Stimulated activated CD4-positive, alpha-beta T cell treated with anti-CD3 and anti-CD28 coated beads, Interleukin-15, amount 100 ng/mL, for 48 hours (primary cell): Measurements from ENCODE around the gene CALML6.

ENCODE experiments used
- DNase-seq, 2 donors: peaks; one replicate each; pipeline ENCODE4 v3.0.0-alpha.2; 2020; ENCODE audit warnings: low read depth in 2 of 2

CALML6 gene

DNA sequence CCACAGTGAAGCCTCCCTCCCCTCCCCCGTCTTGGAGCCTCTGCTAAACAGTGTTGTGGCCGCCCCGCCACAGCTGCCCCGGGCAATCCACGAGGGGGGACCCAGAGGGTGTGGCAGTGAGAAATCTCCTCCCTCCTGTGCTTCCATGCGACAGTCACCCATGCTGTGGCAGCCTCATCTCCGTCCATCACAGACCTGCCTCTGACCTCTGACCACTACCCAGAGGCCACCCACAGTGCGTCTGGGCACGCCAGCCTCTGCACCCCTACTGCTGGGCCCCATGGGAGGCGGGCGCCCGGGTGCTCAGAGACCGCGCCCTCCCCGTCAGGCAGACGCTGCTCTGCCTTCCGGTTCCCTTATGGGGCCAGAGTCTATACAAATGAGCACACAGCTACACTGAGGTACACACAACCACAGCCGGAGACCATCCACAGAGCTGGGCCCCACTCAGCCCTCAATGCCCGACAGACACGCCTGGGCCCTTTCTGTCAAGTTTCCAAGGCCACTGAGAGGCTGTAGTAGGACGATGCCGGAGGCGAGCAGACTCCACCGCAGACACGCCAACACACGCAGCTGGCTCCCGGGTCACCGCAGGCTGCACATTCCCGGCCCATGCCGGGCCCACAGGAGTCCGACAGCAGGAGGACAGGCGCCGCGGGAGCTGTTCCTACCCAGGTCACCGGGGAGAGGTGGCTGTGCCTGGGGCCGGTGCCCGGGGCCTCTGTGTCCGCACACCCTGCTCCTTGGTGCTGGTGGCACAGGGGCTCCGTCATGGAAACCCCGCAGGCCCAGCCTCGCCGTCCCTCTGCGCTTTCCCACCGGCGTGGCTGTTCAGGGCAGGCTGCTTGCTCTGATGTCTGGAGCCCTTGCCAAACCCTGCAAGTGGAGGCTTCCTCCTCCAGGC lies 27.9 kb downstream of the CALML6 start:
- no peak for DNase-seq

DNA sequence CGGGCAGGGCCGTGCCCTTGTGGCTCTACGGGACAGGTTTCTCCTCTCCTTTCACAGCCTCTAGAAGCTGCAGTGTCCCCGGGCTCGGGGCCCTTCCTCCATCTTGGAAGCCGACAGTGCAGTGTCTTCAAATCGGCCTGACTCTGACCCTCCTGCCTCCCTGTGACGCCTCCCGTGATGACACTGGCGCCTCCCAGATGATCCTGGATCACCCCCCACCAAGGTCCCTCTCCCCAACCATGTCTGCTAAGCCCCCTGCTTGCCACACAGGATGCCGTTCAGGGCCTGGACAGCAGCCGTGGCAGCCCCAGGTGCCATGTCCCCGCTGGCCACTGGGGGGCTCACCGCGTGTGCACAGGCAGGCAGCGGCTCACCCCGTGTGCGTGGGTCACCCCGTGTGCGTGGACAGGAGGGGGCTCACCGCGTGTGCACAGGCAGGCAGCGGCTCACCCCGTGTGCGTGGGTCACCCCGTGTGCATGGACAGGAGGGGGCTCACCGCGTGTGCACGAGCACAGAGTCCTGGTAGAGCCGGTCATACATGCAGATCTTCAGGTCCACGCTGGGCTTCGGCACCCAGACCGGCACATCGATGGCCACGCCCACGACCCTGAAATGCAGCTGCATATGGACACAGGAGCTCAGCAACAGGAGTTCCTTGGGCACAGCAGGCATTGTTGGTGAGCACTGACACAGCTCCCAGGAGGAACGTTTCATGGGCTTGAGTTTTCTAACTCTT lies 28.9 kb downstream of the CALML6 start:
- DNase-seq, result peak; percentile 22 to 43

DNA sequence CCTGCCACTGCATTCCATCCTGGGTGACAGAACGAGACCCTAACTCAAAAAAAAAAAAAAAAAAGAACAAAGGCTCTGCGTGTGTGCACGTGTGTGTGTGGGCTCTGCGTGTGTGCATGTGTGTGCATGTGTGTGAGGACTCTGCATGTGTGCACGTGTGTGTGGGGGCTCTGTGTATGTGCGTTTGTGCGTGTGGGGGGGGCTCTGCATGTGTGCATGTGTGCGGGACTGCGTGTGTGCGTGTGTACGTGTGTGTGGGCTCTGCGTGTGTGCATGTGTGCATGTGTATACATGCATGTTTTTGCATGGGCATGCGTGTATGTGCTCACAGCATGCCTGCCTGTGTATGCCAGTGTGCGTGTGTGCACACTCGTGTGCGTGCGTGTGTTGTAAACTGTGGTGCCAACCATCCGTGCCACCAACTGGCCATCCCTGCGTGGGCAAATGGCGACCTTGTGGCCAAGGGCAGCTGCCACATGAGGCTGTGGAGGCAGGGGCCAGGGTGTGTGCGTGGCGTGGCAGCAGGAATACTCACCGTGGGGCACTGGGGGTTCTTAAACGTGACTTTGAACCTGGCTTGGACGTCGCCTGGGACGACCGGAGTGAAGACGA lies 30.8 kb downstream of the CALML6 start:
- no peak for DNase-seq

DNA sequence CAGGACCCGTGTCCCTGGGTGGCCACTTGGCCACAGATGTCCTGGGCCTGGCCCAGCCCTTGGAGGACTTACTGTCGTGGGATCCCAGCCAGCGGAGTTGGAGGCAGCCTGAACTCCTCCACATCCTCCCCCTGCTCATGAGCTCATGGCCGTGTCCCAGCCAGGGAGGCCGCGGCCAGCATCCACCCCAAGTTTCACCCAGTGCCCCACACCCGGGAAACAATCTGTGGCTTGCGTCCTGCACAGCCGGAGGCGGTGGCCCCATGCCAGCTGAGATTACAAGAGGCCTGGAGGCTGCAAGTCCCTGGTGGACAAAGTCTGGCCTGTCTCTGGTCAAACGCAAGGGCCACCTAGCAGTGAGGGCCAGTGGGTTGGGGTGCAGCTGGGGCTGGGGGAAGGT lies 31.5 kb downstream of the CALML6 start:
- DNase-seq, result no peak

DNA sequence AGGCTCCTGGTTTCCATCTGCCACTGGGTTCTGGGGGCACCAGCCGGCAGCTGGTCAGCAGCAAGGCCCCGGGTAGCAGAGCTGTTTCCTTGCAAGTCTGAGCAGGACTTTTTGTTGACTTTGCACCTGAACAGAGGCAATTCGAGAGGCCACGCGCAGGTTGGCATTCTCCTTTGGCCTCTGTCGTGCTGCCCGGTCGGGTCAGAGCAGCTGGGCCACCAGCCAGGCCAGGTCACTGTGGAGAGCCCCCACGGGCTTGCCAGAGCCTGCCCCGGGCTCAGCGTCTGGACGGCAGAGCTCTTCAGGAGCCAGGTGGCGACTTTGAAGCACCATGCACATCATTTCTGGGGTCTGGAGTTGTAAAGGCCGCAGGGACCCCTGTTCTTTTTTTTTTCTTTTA lies 32.4 kb downstream of the CALML6 start:
- DNase-seq, result no peak

DNA sequence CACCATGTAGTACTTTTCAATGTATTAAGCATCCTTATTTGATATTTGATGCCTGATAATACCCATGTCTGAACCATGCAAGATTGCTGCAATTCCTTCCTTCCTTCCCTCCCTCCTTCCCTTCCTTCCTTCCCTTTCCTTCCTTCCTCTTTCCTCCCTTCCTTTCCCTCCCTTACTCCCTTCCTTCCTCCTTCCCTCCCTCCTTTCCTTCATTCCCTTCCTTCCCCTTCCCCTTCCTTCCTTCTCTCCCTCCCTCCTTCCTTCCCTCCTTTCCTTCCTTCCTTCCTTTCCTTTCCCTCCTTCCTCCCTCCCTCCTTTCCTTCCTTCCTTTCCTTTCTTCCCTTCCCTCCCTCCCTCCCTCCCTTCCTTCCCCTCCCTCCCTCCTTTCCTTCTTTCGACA lies 33.7 kb downstream of the CALML6 start:
- DNase-seq, result no peak

DNA sequence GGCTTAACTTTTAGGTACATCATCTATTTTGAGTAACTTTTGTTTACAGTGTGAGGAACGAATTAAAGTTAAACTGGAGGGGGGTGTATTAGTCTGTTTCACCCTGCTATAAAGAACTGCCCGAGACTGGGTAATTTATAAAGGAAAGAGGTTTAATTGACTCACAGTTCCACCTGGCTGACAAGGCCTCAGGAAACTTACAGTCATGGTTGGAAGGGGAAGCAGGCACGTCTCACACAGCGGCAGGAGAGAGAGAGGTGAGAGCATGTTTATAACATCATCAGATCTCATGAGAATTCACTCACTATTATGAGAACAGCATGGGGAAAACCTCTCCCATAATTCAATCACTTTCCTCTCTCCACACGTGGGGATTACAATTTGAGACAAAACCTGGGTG lies 35.9 kb downstream of the CALML6 start:
- DNase-seq, result no peak

DNA sequence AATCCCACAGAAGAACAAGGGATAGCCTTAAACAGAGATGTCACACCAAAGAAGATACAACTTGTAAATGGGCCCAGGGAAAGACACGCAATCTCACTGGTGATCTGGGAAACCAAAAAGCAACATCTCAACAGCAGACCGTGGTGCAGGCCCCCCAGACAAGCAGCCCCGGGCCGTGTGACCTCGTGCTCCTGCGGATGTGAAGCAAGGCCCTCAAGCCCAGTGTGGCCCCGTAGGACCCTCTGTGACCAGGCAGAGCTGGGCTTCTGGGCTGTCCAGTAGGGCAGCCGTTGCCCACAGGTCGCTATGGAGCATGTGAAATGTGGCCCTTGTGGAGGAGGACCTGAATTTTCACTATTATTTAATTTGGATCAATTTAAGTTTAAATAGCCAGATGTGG lies 39.0 kb downstream of the CALML6 start:
- no peak for DNase-seq

DNA sequence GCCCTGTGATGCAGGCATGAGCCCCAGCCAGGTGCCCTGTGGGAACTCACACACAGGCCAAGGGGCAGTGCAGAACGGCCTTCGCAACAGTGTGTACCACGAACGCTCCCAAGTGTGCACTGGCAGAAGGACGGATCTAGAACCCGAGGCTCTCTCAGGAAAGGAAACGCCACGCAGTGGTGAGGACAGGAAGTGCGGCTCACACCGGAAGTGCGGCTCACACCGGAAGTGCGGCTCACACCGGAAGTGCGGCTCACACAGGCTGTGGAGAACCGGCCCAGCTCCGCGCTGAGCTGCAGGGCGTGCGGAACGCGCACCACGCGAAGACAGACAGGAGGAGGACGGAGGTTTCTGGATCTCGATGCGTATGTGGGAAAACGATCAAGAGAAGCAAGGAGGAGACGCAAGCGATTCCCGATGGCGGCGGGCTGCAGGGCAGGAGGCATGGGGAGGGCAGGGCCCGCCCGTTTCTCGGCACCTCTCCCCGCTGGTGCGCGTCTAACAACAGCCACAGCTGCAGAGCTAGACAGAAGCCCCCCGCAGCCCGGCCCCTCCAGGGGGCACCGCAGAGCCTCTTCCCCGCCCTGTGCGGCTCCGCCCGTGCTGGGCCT lies 39.9 kb downstream of the CALML6 start:
- peak in 1 of 2 donors; percentile 25 for DNase-seq

DNA sequence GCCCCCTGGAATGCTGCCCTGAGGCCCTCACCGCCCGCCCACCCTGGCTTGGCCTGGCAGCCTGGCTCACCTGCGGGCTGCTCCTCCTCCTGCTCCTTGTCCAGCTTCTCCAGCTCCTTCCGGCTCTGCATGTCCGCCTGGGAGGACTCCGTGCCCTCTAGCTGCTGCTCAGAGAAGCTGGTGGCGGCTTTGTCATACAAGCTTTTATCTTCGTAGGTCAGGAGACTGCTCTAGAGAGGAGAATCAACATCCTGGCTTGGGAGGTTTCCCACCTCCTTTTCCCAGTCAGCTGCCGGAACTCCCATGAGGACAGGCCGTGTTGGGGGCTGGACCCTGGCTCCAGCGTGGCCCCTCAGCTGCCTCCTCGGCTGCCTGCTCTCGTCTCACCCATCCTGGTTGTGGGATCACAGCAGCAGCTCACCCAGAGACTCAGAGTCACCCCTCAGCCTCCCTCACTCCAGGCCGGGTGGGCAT lies 40.6 kb downstream of the CALML6 start:
- no peak for DNase-seq

DNA sequence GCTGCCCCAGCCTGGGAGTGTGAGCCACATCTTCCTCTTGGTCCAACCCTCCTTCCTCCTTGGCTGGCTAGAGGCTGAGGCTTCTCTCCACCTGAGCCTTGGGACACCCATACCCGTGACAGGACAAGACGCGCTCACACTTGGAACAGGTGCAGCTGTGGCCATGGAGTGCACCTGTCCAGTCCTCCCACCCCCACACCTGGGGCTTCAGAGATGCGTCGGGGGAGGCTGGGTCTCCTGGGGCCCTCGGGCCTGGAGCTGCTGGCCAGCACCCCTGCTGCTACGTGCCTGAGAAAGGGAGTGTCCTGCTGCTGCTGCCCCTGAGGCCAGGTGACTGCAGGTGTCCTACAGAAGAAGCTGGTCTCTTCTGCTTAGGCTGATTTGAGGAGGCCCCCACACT lies 41.0 kb downstream of the CALML6 start:
- DNase-seq, result no peak

DNA sequence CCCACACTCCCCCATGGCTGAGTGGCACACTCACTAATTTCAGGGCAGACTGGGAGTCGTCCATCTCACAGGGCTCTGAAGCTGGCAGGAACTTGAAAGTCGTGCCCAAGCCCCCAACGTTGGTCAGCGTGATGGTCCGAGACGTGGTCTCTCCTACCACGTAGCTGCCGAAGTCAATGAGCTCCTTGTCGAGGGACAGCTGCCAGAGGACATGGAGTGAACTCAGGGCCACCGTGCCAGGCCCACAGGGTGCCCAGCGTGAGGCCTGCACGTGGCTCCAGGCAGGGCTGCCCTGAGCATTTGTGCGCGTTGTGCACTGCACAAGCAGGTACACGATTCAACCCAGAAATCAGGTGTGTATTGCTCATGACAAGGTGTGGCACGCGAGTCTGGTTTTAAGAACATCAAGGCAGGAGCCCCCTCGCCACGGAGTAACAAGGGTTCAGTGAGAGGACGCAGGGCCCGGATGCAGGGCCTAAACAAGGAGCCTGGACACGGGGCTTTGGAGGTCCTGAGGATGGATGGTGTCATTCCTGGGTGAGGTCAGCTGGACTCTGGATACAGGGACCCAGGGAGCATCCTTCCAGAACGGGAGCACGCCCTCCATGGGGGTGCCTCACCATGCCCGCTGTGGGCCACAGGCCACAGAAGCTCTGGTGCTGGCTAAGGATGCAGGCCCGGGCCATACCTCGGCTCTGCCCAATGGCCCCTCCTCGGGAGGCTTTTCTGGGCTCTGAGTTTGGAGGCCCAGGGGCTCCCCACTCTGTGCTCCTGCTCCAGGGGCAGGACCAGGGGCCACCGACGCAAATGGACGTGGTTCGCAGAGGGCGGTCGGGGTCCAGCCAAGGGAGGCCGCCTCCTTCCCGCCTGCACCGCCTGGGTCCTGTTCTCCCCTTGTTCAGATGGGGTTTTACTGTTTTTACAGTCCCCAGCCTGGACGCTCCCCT lies 41.8 kb downstream of the CALML6 start:
- no peak for DNase-seq

DNA sequence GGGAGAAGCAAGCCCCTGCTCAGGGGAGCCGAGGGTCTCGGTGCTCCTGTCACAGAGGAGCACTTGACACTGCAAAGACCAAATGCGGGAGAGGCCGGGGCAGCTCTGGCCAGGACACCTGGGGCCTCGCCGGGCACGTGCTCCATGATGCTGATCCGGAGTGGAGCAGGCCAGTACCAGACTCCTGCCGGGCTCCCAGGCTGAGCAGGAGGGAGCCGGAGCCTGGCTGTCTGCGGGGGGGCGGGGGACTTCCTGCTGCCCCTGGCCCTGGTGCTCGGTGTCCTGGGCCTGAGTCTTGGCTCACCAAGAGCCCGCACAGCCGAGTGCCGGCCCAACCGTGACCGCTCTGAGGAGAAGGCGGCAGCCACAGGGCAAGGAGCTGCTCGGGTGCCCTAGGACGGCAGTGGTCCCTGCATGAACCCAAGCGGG lies 42.5 kb downstream of the CALML6 start:
- DNase-seq, result no peak

DNA sequence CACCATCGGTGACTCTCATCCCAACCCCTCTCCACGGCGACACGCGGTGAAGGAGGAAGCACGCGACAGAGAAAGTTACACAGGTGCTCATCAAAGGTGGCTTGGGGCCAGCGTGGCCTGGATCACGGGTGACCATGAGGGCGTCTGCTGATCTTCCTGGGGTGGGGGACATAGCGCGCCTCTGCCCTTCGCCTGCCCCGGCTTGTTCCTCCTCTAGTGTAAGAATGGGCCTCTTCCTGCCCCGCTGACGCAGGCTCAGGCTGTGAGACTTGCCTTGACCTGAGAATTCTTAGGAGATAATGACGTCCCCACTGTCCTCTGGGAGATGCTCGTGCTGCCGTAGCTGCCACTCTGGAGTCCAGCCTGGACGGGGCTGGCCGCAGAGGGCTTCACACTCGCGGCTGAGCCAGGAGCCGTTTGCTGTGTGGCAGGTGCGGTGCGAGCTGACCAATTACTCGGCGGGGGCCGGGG lies 43.0 kb downstream of the CALML6 start:
- DNase-seq, result no peak

DNA sequence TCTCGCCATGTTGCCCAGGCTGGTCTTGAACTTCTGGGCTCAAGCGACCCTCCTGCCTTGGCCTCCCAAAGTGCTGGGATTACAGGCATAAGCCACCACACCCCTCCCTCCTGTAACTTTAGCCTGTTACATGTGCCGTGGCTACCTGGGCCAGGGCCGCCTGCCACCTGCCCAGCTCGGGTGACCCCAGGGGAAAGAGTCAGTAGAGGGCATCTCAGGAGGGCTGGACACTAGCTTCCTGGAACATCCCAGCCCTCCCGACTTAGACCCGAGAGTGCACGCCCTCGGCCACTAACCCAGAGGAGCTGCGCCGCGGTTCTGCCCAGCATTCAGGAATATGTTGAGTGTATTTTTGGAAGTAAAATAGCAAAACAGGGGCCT lies 44.4 kb downstream of the CALML6 start:
- no peak for DNase-seq

DNA sequence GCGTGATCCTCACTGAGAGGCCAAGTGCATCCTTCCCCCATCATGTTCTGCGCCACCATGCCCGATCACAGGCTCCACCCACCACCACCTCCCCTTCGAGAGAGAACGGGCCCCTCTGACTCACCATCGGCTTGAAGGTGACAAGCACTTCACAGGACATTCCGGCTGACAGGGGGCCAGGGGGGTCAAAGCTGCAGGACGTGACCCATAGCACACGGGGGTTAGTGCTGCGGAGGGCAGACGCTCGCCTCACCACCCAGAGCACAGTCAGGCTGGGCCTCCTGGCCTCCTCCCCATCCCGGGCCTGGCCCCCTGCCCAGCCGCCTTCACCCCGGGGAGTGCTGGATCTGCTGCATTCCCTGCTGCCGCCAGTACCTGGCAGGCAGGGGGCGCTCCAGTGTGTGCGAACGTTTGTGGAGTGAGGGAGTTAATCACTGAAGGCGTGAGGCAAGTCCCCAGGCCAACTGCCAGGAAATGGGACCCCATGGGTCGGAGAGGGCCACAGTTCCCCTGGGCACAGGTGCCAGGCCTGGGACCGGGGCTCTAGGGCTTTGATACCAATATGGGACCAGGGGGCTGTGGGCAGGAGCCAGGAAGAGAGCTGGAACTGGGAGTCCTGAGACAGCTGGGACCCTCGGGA lies 44.9 kb downstream of the CALML6 start:
- peak; percentile 71 to 79 for DNase-seq

DNA sequence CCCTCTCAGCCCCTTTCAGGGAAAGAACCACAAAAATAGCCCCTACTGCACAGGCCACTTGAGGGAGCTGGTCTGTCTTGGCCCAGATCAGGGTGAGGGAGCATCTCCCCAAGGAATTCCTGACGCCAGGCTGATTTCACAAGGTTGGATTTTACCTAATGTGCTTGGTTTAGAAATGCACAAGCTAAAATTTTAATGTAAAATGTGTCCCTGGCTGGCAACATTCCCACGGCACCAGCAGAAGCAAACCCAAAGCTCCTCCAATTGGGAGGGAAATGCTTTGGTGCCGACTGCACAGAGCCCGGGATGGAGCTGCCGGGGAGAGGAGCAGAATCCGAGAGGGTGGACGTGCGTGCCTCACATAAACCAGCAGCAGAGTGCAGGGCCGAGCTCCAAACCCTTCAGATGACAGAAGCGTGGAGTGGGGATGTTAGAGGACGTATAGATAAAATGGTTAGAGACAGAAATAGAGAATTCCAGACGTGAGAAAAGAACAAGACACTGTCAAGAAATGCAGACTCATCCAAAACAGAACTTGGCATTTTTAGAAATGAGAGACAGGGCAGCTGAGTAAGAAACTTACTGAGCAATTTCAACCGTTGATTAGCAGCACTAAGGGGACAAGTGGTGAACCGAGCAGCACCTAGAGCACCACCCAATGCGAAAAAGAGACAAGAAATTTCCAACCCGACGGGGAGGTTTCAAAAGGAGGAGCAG lies 45.6 kb downstream of the CALML6 start:
- DNase-seq, result no peak

DNA sequence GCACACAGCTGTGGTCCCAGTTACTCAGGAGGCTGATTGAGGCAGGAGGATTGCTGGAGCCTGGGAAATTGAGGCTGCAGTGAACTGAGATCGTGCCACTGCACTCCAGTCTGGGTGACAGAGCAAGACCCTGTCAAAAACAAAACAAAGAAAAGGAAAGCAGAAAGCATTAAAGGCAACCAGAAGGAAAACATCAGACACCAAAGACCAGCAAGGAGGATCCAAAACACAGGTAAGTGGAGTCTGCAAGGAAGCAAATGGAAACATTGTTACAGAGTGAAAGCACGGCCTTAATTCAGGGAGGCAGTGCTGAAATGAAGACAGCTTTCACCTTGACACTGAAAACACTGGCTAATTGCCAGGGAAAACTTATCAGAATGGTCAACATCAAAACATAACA lies 47.7 kb downstream of the CALML6 start:
- DNase-seq, result no peak

DNA sequence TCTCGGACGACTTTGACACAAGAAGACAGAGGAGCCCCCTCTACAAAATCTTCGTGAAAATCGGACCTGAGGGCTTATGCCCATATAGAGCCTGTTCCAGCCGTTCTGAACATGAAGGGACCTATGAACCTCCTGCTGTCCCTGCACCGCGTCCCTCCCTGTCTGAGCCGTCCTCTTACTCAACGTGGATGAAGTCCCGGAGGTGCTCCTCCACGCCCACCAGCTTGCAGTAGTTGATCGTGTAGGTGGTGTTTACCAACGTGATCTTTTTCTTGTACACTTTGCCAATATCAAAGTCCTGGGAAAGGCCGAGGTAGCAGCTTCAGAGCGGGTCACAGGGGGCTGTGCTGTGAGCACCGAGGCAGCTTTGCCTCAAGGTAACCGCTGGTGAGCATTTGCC lies 48.5 kb downstream of the CALML6 start:
- DNase-seq, result no peak

DNA sequence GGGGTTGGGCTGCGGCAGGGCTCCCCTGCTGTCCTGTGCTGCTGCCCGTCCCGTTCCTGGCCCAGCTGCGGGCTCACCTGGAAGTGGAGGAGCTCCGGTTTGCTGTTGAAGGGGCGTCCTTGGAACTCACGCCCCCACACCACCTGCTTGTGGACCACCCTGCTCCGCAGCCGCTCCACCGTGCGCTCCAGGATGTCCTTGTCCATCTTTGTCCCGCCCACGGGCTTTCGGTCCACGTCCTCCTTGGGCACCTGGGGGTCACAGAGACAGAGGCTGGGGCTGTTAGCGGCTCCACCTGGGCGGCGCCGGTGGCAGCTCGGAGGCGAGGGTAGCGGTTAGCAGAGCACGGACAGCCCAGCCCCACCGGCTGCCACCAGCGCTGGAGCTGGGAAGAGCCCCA lies 49.8 kb downstream of the CALML6 start:
- DNase-seq, result no peak
